Measurements from ENCODE around the gene DDI2.

Gene DDI2

DNA sequence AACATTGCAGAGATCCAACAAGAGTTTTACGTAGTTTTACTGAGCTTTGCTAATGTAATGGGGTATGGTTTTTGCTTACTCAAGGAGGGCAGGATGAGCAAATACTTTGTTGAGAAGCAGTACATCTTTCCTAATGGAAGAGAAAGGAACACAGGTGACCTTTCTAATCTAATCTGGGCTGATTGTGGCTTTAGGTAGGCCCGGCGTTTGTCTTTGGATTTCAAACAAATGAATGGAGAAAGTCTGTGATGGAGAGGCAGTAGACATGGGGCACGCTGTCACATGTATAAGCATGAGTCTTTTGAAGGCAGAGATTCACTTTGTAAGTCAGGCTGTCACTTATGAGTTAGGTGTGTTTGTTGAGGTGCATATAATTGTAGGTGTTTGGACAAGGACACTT, 68.6 kb downstream of the DDI2 start:
- TF ChIP-seq GATA3 (IDR thresholded peaks at IDR 0.05; ENCODE audit: low read depth, low read length): no peak

DNA sequence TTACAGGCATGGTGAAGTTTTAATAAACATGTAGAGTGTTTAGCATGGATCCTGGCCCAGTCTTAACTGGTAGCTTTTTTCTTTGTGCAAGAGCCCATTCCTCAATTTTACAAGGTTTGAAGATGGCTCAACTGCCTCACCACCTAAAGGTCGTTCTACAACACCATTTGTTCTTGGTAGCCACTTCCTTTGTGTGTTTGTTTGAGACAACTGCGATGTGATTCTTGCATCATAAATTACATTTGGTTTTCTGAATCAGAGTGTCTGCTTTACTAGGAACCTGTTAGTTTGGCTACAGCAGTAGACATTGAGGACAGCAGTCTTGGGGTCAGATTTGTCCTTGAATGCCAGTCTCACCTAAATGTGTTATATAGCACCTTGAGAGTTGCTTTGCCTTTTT, 70.2 kb downstream of the DDI2 start:
- no peak for TF ChIP-seq GATA2 (IDR thresholded peaks at IDR 0.05; ENCODE audit: low read depth, low read length)
- no peak for TF ChIP-seq GATA3 (IDR thresholded peaks at IDR 0.05; ENCODE audit: low read depth, low read length)

DNA sequence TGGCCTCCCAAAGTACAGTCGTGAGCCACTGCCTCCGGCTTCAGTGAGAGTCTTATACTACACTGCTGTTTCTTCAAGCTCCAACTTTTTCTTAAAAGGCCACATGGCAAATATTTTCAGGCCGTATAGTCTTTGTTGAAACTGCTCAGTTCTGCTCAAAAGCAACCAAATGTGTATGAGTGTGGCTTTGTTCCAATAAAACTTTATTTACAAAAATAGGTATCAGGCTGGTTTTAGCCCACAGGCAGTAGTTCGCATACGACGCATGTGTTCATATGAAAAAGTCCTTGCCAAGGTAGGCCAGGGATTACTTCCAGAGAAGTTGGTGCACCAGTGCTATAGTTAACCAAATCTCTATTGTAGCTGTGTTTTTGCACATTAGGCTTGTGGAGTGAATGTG, 73.1 kb downstream of the DDI2 start:
- TF ChIP-seq GATA2 (IDR thresholded peaks at IDR 0.05; ENCODE audit: low read depth, low read length): no peak
- no peak for TF ChIP-seq GATA3 (IDR thresholded peaks at IDR 0.05; ENCODE audit: low read depth, low read length)

DNA sequence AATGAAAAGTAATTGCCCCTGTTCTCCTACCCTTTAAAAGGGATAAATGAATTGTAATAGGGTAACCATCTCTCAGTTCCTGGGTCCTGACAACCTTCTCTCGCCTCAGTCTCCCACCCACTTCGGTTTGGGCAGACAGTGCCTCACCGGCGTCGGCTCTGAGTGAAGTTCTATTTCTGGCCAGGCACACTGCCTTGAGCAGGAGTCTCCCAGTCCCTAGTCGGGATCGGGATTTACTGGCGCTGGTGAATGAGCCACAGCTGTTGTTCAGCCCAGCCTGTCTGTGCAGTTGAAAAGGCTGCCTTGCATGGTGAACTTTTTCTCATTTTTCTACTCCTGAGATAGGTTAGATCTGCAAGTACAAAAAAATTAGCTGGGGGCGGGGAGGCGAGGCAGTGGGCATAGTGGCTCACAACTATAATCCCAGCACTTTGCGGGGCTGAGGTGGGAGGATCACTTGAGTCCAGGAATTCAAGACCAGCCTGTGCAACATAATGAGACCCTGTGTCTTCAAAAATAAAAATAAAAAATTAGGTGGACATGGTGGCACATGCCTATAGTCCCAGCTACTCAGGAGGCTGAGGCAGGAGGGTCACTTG, 74.3 kb downstream of the DDI2 start:
- TF ChIP-seq GATA2 (IDR thresholded peaks at IDR 0.05; ENCODE audit: low read depth, low read length) (no peak), GATA3 (IDR thresholded peaks at IDR 0.05; ENCODE audit: low read depth, low read length) (no peak)

DNA sequence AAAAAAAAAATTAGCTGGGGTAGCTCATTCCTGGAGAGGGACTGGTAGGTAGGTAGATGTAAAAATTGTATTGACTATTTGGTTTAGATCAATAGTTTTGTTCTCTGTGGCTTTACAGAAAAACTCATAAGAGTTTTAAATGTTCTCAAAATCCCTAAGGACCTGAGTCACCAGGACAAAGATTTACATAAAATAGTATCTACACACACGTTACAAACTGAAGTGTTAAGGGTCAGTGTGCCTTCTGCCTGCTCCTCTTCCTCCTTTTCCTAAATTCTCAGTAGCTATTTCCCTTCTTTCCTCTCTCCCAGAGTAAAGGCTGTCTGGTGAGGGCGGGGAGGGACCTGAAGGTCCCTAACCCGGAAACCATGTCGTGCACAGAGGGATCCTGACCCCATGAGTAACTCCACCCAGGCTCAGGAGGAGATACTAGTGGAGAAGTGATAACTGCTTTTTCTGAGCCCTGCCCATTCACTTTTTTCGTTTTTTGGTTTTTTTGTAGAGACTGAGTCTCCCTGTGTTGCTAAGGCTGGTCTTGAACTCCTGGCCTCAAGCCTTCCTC, 74.9 kb downstream of the DDI2 start:
- TF ChIP-seq GATA2 (IDR thresholded peaks at IDR 0.05; ENCODE audit: low read depth, low read length): no peak
- no peak for TF ChIP-seq GATA3 (IDR thresholded peaks at IDR 0.05; ENCODE audit: low read depth, low read length)

DNA sequence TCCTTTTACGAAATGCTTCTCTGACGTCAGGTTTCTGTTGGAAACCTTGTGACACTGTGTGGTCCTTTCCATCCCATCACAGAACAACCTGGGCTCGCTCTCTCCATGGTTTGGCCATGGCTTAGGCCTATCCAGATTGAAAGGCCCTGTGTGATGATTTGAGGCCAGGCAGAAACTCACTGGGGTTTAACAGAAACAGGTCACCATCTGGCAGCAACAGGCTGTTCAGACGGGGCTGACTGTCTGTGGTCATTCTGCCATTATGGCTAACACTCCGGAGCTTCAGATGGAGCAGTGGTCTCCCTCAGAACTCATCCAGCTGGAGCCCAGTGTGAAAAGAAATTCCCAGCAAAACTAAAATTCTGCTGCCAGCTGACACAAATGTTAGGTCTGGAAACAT, 76.1 kb downstream of the DDI2 start:
- TF ChIP-seq GATA2 (IDR thresholded peaks at IDR 0.05; ENCODE audit: low read depth, low read length) (no peak), GATA3 (IDR thresholded peaks at IDR 0.05; ENCODE audit: low read depth, low read length) (no peak)

DNA sequence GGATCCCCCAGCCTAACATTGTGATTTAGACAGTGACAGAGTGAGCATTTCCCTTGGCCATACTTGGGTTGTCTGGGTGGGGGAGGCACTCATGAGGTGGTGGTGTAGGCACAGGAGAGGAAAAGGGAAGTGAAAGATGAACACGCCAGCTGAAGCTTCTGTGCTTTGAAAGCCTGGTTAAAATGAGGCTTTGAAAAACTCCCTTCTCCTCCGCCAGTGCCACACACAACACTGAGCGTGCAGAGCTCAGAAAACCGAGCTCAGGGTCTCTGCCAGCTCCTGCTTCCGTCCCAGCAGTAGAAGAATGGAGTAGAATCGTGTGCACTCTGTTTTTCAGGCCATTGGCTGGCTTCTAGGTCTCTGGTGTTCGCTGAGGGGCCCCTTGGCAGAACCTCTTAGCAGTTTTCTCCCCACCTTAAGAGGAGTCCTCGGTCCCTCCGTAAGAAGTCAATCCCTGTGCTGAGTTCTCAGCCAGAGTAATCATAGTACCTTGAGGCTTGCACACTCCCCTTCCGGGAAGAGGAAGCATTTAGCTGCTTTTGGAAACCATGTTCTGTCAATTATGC, 79.8 kb downstream of the DDI2 start:
- no peak for TF ChIP-seq GATA3 (IDR thresholded peaks at IDR 0.05; ENCODE audit: low read depth, low read length)
- no peak for TF ChIP-seq GATA2 (IDR thresholded peaks at IDR 0.05; ENCODE audit: low read depth, low read length)

DNA sequence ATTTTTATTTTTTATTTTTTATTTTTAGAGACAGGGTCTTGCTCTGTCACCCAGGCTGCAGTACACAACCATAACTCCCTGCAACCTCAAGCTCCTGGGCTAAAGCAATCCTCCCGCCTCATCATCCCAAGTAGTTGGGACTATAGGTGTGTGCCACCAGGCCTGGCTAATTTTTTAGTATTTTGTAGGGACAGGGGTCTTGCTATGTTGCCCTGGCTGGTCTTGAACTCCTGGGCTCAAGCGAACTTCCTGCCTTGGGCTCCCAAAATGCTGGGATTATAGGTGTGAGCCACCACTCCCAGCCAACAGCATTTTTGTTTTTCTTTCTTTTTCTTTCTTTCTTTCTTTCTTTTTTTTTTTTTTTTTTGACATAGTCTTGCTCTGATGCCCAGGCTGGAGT, 80.9 kb downstream of the DDI2 start:
- TF ChIP-seq GATA2 (IDR thresholded peaks at IDR 0.05; ENCODE audit: low read depth, low read length) (no peak), GATA3 (IDR thresholded peaks at IDR 0.05; ENCODE audit: low read depth, low read length) (no peak)

DNA sequence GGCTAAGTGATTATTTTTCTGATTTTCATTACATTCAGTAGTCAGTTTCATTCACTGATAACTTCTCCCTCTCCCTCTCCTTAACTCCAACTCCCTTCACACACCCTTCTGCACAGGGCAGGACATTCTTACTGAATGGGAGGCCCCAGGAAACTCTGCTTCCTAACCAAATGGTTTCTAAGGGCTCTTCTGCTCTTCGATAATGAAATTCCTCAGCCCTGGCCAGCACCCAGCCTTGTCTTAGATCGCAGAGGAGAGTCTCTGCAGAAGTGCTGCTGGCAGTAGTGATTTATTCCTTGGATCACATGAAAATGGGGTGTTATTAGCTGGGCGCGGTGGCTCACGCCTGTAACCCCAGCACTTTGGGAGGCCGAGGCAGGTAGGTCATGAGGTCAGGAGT, 83.2 kb downstream of the DDI2 start:
- TF ChIP-seq GATA3 (IDR thresholded peaks at IDR 0.05; ENCODE audit: low read depth, low read length) (no peak), GATA2 (IDR thresholded peaks at IDR 0.05; ENCODE audit: low read depth, low read length) (no peak)

DNA sequence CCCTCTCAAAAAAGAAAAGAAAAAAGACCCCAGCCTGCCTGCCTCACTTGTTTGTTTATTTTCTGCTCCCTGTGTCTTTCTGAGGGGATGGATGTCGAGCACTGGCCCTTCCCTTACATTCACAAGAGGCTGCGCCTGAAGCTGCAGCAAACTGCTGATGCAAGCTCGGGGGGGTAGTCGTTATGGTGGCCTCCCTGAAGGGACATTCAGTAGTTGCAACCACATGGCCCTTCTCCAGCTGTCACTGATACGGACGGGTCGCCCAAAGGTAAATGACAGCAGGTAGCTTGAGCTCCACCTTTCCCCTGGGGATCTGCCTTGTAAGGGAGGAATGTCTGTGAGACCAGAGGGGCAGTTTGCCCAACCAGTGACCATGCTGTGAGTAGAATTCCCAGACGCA, 84.5 kb downstream of the DDI2 start:
- TF ChIP-seq GATA2 (IDR thresholded peaks at IDR 0.05; ENCODE audit: low read depth, low read length) (no peak), GATA3 (IDR thresholded peaks at IDR 0.05; ENCODE audit: low read depth, low read length) (no peak)

DNA sequence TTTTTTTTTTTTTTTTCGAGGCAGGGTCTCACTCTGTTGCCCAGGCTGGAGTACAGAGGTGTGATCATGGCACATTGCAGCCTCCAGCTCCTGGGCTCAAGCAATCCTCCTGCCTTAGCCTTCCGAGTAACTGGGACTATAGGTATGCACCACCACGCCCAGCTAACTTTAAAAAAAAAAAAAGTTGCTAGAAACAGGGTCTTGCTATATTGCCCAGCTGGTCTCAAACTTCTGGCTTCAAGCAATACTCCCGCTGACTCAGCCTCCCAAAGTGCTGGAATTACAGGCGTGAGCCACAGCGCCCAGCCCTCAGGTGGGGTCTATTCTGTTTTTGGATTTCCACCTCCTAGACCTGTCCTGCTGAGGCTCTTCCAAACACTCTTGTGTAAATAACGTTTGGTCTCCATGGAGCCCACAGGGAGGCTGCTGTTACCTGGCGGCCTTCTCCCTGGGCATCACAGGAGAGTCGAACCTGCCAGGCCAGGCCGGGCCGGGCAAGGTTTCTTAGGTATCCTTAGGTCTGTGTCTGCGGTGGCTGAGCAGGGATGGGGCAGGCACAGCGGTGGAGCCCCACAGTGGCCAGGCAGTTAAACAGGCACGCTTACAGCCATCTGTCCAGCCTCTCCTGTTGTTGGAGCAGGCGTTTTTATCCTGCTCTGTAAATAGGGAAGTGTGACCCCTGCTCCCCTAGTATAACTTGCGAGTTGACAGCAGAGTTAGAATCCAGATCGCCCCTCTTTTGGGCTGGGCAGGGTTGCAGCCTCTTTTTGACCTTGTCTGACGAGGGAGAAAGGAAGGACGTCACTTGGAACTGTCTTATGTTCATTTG, 85.7 kb downstream of the DDI2 start:
- no peak for TF ChIP-seq GATA2 (IDR thresholded peaks at IDR 0.05; ENCODE audit: low read depth, low read length)
- TF ChIP-seq GATA3 (IDR thresholded peaks at IDR 0.05; ENCODE audit: low read depth, low read length): no peak

DNA sequence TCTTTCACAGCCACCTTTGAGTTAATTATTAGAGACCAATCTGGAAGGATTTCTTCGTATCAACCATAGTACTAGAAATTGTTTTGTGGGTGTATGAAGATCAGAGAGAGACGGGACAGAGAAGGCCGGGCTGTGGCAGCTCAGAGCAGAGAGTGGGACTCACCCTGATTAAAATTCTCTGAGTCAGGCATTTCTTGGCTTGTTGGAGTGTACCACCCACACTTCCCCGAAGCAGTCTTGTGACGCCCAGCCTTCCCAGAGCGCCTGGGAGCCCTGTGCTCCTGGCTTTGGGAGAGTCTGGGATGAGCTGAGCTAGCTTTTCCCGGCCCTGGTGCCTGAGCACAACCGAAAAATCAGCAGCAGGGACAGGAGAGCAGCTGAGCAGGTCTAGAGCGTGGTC, 86.3 kb downstream of the DDI2 start:
- TF ChIP-seq GATA2 (IDR thresholded peaks at IDR 0.05; ENCODE audit: low read depth, low read length) (no peak), GATA3 (IDR thresholded peaks at IDR 0.05; ENCODE audit: low read depth, low read length) (no peak)

DNA sequence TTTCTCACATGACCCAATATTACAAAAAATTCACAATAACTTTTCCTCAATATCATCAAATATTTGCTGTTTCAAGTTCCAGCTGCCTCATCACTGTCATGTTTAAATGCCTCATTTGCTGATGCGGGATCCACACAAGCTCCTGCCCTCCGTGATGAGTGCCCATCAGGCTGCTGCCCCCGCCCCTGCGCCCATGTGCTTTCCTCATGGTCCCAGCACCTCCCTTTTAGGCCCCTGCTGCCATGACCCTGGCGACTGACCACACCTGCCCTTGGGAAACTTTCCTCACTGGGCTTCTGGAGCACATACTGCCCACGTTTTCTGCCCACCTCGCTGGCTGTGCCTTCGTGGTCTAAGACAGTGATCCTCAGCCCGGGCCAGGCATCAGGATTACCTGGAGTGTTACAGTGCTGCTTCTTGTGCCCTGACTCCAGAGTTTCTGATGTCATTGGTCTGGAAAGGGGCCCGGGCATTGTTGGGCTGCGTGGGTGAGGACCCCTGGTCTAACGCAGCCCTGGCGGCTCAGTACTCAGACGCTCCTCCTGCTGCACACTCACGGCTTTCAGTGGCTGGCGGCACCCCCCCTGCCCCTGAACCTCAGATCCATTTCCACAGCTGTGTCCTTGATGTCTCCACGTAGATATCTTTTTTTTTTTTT, 87.4 kb downstream of the DDI2 start:
- TF ChIP-seq GATA2 (IDR thresholded peaks at IDR 0.05; ENCODE audit: low read depth, low read length) (no peak), GATA3 (IDR thresholded peaks at IDR 0.05; ENCODE audit: low read depth, low read length) (no peak)

DNA sequence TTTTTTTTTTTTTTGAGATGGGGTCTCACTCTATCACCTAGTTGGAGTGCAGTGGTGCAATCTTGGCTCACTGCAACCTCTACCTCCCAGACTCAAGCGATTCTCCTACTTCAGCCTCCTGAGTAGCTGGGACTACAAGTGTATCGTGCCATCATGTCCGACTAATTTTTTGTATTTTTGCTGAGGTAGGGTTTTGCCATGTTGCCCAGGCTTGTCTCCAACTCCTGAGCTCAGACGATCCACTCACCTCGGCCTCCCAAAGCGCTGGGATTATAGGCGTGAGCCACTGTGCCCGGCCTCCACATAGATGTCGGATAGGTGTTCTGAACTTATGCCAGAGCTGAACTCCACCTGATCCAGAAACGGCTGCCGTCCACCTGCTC, 87.9 kb downstream of the DDI2 start:
- TF ChIP-seq GATA2 (IDR thresholded peaks at IDR 0.05; ENCODE audit: low read depth, low read length): no peak
- no peak for TF ChIP-seq GATA3 (IDR thresholded peaks at IDR 0.05; ENCODE audit: low read depth, low read length)

Data from SH-SY5Y (cell line).